GM06990 (cell line): ENCODE results near the gene PDS5A.

Experiments used
- DNase-seq: peaks from one replicate; pipeline ENCODE4 v3.0.0-alpha.2; 2011; ENCODE audit not compliant: insufficient read length; ENCODE audit errors: extremely low read depth
- H3K27me3 ChIP-seq: replicated peaks from 2 replicates; pipeline ENCODE4 v1.6.0; 2011; ENCODE audit warnings: low read length; ENCODE audit not compliant: control insufficient read depth, insufficient read depth
- H3K36me3 ChIP-seq: 2 replicates; pipeline ENCODE4 v1.5.1; 2011; ENCODE audit warnings: low read length; ENCODE audit not compliant: control insufficient read depth, insufficient read depth
- H3K4me3 ChIP-seq: replicated peaks from 2 replicates; pipeline ENCODE4 v1.5.1; 2011; ENCODE audit warnings: low read depth, mild to moderate bottlenecking, control low read depth, low read length
- TF ChIP-seq, protein P1 (sequence below): IDR thresholded peaks from 2 replicates; pipeline ENCODE4 v1.5.1; 2011; ENCODE audit warnings: low read length, control low read depth, mild to moderate bottlenecking, inconsistent platforms; ENCODE audit not compliant: insufficient read depth, poor library complexity, severe bottlenecking

The PDS5A gene

DNA sequence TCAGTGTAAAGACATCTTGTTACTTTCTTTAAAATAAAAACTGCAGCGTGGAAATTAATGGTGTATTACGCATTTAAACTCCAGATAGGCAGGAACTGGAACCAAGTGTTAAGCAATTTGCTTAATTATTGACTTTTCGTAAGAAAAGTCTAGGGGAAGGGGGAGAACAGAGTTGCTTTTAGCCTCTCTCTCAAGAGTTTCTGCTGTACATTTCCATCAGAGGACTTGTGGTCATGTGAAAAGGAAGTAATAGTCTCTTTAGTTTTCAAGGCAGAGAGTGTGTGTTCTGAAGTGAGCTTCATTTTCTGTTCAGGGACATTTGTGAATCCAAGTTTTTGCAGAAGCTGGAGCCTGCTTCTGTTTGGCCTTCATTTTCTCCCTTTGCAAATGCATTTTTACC lies 152.6 kb downstream of the PDS5A start:
- TF ChIP-seq, protein P1, sequence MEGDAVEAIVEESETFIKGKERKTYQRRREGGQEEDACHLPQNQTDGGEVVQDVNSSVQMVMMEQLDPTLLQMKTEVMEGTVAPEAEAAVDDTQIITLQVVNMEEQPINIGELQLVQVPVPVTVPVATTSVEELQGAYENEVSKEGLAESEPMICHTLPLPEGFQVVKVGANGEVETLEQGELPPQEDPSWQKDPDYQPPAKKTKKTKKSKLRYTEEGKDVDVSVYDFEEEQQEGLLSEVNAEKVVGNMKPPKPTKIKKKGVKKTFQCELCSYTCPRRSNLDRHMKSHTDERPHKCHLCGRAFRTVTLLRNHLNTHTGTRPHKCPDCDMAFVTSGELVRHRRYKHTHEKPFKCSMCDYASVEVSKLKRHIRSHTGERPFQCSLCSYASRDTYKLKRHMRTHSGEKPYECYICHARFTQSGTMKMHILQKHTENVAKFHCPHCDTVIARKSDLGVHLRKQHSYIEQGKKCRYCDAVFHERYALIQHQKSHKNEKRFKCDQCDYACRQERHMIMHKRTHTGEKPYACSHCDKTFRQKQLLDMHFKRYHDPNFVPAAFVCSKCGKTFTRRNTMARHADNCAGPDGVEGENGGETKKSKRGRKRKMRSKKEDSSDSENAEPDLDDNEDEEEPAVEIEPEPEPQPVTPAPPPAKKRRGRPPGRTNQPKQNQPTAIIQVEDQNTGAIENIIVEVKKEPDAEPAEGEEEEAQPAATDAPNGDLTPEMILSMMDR, result no peak
- Histone ChIP-seq H3K4me3 (no peak overlapping the region), H3K27me3 (no peaks in the 10 kb centered on the region), H3K36me3 (peaks cover 2% of the 10 kb centered on the region)
- DNase-seq, result no peak

DNA sequence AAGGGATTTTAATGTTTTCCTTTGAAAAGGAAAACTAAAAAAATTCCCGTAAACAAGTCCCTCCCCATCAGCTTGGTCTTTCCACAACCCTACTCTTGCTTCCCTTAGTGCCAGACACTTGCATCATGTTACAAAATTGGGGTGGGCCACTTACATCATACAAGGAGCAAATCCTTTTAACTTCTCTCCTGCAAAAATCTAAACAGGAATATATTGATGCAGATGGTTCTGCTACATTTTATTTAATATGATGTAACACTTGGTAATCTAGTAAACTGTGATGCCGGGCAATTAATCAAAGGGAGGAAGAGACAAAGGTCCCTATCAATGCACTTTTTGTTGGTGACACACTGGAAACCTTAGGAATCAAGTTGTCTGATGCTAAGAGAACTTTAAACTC lies 154.5 kb downstream of the PDS5A start:
- TF ChIP-seq, protein P1, result no peak
- no peak overlapping the region for H3K4me3 ChIP-seq
- no peaks in the 10 kb centered on the region for H3K36me3 ChIP-seq
- DNase-seq, result no peak
- H3K27me3 ChIP-seq, result no peaks in the 10 kb centered on the region

- no peak for DNase-seq
- Histone ChIP-seq H3K4me3 (no peak overlapping the region), H3K27me3 (no peaks in the 10 kb centered on the region), H3K36me3 (no peaks in the 10 kb centered on the region)
- TF ChIP-seq, protein P1, result no peak
Measured at GRCh38 chr4:39822662-39823061, 155.0 kb downstream of the PDS5A start.

DNA sequence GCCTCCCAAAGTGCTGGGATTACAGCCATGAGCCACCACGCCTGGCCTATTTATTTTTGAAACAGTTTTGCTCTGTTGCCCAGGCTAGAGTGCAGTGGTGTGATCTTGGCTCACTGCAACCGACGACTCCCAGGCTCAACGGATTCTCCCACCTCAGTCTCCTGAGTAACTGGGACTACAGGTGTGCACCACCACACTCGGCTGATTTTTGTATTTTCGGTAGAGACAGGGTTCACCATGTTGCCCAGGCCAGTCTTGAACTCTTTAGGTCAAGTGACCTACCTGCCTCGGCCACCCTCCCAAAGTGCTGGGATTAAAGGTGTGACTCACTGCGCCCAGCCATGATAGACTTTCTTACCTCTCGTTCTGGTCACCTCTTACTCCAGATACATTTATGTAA lies 155.8 kb downstream of the PDS5A start:
- no peaks in the 10 kb centered on the region for H3K27me3 ChIP-seq
- H3K36me3 ChIP-seq, result no peaks in the 10 kb centered on the region
- no peak overlapping the region for H3K4me3 ChIP-seq
- DNase-seq, result no peak
- TF ChIP-seq, protein P1, result no peak

DNA sequence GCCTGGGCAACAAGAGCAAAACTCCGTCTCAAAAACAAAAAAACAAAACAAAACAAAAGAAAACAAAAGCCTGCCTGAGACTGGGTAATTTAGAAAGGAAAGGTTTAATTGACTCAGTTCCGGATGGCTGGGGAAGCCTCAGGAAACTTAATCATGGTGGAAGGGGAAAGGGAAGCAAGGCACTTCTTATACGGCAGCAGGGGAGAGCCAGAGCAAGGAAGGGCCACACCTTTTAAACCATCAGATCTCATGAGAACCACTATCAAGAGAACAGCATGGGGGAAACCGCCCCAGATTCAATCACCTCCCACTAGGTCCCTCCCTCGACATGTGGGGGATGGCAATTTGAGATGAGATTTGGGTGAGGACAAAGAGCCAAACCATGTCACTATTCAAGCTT lies 157.5 kb downstream of the PDS5A start:
- H3K36me3 ChIP-seq, result no peaks in the 10 kb centered on the region
- TF ChIP-seq, protein P1, result no peak
- no peak for DNase-seq

DNA sequence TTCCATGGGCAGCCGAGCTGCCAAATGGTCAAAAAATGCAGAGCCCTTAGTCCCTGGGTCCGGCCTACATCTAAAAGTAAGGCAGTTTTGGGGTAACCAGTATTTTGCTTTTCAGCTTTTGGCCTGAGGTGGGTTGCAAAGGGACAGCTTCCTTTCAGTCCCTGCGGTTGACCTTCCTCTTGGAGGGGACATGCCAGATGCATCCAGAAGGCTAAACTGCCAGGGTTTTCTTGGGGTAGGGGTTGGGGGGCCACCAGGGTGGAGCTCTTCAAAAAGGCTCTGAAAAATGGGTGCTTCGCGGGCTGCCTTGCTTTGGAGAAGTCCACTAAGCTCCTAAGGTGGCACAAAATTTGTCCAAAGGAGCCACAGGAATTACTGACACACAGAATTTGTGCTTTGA lies 159.1 kb downstream of the PDS5A start:
- H3K27me3 ChIP-seq, result no peaks in the 10 kb centered on the region
- H3K36me3 ChIP-seq, result no peaks in the 10 kb centered on the region
- no peak for DNase-seq
- TF ChIP-seq, protein P1, result no peak
- H3K4me3 ChIP-seq, result no peak overlapping the region

More for the DNA sequence above, 157.5 kb downstream of the PDS5A start:
- Histone ChIP-seq H3K27me3 (no peaks in the 10 kb centered on the region), H3K4me3 (no peak overlapping the region)
